HG03457 (cell line): Measurements from ENCODE around the gene PRDM4.
A peak's percentile ranks its signal among the peaks of the same experiment; 100 is the strongest.
"Not testable (repeated sequence)": the region's sequence is repeated elsewhere in the genome, so short reads cannot be mapped to it uniquely, and the experiment has no call there.

Source experiments
- ATAC-seq: cut with Tn5 transposase; IDR thresholded peaks from one replicate; pipeline ENCODE4 v1.9.1; 2021; ENCODE audit warnings: moderate number of reproducible peaks; ENCODE audit not compliant: unreplicated experiment

PRDM4 gene

GRCh38 chr12:107775093-107775721 lies 14.3 kb upstream of the PRDM4 start:
- ATAC-seq = no peak

- no peak for ATAC-seq
Measured at GRCh38 chr12:107774349-107775029, 13.6 kb upstream of the PRDM4 start, which contains the start of gene ASCL4. Gene ASCL4, plus strand, starts transcription at chr12:107774704. Its CDS starts 515 bp downstream, at chr12:107775219.

- no peak for ATAC-seq
Measured at GRCh38 chr12:107767466-107767865, 6.5 kb upstream of the PRDM4 start.

GRCh38 chr12:107765316-107765715 lies 4.4 kb upstream of the PRDM4 start:
- ATAC-seq = no peak

- no peak for ATAC-seq
Measured at GRCh38 chr12:107764626-107765025, 3.7 kb upstream of the PRDM4 start.

- no peak for ATAC-seq
Measured at GRCh38 chr12:107762874-107763273, 1.9 kb upstream of the PRDM4 start.

- ATAC-seq = no peak
Measured at GRCh38 chr12:107761502-107761904, 566 bp upstream of the PRDM4 start.

- ATAC-seq = no peak
Measured at GRCh38 chr12:107760207-107760808, 629 bp downstream of the PRDM4 start.

GRCh38 chr12:107759410-107759809 lies 1.5 kb downstream of the PRDM4 start:
- ATAC-seq = no peak

- ATAC-seq = no peak
Measured at GRCh38 chr12:107749083-107749482, 11.9 kb downstream of the PRDM4 start.

GRCh38 chr12:107748472-107748871 lies 12.5 kb downstream of the PRDM4 start:
- ATAC-seq = no peak

GRCh38 chr12:107736914-107737313 lies 24.0 kb downstream of the PRDM4 start:
- peak; percentile 81 for ATAC-seq

GRCh38 chr12:107735763-107736162 lies 25.2 kb downstream of the PRDM4 start:
- no peak for ATAC-seq

GRCh38 chr12:107734139-107734538 lies 26.8 kb downstream of the PRDM4 start:
- no peak for ATAC-seq

- no peak for ATAC-seq
Measured at GRCh38 chr12:107732365-107732764, 28.6 kb downstream of the PRDM4 start.

GRCh38 chr12:107731366-107731765 lies 29.6 kb downstream of the PRDM4 start:
- ATAC-seq = no peak

- no peak for ATAC-seq
Measured at GRCh38 chr12:107730618-107731341, 30.2 kb downstream of the PRDM4 start.

GRCh38 chr12:107727742-107728141 lies 33.2 kb downstream of the PRDM4 start:
- ATAC-seq = not testable (repeated sequence)

- not testable (repeated sequence) for ATAC-seq
Measured at GRCh38 chr12:107727327-107727726, 33.6 kb downstream of the PRDM4 start.

GRCh38 chr12:107718606-107719005 lies 42.3 kb downstream of the PRDM4 start:
- no peak for ATAC-seq

GRCh38 chr12:107715780-107716179 lies 45.2 kb downstream of the PRDM4 start:
- no peak for ATAC-seq
